ENCODE data around the gene MRAS. TPM values are rescaled to one million over a fixed set of nuclear protein-coding genes. Genes with fewer than 3 reads are reported as not detected.

MRAS gene
- total and polyA plus RNA-seq, 2 of the 13 experiments (the other 11 are each of a cell fraction or from before 2014, with no cell fraction given) = 8.8 to 36.2 TPM

DNA sequence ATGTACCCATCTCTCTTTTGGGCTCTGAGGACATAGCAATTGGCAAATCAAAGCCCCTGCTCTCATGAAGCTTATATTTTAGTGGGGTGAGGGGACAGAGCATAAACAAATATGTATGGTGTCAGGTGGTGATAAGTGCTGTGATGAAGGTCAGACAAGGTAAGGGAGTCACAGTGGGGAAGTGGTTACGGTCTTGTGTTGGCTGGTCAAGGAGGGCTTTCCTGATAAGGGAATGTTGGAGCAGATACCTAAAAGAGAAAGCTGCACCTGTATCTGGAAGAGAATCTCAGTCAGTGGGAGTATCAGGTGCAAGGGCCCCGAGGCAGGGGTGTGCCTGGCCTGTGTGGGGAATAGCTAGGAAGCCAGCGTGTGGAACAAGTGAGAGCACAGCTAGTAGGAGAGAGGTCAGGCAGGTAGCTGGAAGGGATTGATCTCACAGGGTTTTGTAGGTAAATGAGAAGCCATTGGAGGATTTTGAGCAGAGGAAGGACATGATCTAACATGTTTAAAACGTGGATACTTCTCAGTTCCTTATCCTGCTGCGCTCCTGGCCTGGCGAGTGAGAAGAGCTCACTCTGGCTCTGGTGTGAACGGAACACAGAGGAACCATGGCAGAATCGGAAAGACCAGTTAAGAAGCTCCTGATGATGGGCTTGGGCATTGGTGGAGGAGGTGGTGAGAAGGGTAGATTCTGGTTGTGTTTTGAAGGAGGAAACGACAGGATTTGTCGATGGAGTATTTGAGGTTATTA is 35.5 kb downstream of the MRAS start:
- ATAC-seq = no peak
- no peak overlapping the region for H3K9ac ChIP-seq (ENCODE audit: insufficient read depth, low read depth, low read length)
- H3K27ac ChIP-seq (ENCODE audit: extremely low read length, insufficient read depth, low read length) = no peak overlapping the region
- H3K9me3 ChIP-seq (ENCODE audit: low read length) = no peaks in the 10 kb centered on the region
- CTCF ChIA-PET (ENCODE audit: low intra/inter-chr PET ratio, low total read pairs) = no interaction called here
- DNase-seq (ENCODE audit: low spot score) = no peak
- H4K20me1 ChIP-seq (ENCODE audit: insufficient read depth, low read length) = no peaks in the 10 kb centered on the region
- no peak overlapping the region for H3K4me3 ChIP-seq (replicated peaks in 1 of 3; ENCODE audit: insufficient read depth in 1 of 3, low read depth in 2 of 3, low read length in 3 of 3)
- H3K4me2 ChIP-seq (ENCODE audit: low read depth, low read length) = no peak overlapping the region
- H3K27me3 ChIP-seq (ENCODE audit: control insufficient read depth in 1 of 2, insufficient read depth in 2 of 2, low read length in 2 of 2) = no peaks in the 10 kb centered on the region
- POLR2A ChIA-PET = no interaction called here
- H3K79me2 ChIP-seq (ENCODE audit: insufficient read depth, low read length) = no peaks in the 10 kb centered on the region
- no peak for TF ChIP-seq ZNF598 (CRISPR knock-in tag; IDR thresholded peaks at IDR 0.05; ENCODE audit: borderline replicate concordance)
- no peak for TF ChIP-seq ZNF562 (CRISPR knock-in tag; IDR thresholded peaks at IDR 0.05; ENCODE audit: borderline replicate concordance)
- TF ChIP-seq MAFF (IDR thresholded peaks at IDR 0.05; ENCODE audit: low read depth, low read length) = no peak
- no peak for TF ChIP-seq RELA (CRISPR knock-in tag; IDR thresholded peaks at IDR 0.05)
- no peak for TF ChIP-seq JDP2 (CRISPR knock-in tag; IDR thresholded peaks at IDR 0.05; ENCODE audit: borderline replicate concordance)
- no peak for TF ChIP-seq EED (CRISPR knock-in tag; IDR thresholded peaks at IDR 0.05)
- TF ChIP-seq, protein P1, sequence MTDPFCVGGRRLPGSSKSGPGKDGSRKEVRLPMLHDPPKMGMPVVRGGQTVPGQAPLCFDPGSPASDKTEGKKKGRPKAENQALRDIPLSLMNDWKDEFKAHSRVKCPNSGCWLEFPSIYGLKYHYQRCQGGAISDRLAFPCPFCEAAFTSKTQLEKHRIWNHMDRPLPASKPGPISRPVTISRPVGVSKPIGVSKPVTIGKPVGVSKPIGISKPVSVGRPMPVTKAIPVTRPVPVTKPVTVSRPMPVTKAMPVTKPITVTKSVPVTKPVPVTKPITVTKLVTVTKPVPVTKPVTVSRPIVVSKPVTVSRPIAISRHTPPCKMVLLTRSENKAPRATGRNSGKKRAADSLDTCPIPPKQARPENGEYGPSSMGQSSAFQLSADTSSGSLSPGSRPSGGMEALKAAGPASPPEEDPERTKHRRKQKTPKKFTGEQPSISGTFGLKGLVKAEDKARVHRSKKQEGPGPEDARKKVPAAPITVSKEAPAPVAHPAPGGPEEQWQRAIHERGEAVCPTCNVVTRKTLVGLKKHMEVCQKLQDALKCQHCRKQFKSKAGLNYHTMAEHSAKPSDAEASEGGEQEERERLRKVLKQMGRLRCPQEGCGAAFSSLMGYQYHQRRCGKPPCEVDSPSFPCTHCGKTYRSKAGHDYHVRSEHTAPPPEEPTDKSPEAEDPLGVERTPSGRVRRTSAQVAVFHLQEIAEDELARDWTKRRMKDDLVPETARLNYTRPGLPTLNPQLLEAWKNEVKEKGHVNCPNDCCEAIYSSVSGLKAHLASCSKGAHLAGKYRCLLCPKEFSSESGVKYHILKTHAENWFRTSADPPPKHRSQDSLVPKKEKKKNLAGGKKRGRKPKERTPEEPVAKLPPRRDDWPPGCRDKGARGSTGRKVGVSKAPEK (CRISPR knock-in tag; IDR thresholded peaks at IDR 0.05; ENCODE audit: borderline replicate concordance) = no peak
- no peak for TF ChIP-seq ZNF737 (CRISPR knock-in tag; IDR thresholded peaks at IDR 0.05; ENCODE audit: borderline replicate concordance)
- TF ChIP-seq ZSCAN30 (CRISPR knock-in tag; IDR thresholded peaks at IDR 0.05) = no peak
- TF ChIP-seq, protein P2, sequence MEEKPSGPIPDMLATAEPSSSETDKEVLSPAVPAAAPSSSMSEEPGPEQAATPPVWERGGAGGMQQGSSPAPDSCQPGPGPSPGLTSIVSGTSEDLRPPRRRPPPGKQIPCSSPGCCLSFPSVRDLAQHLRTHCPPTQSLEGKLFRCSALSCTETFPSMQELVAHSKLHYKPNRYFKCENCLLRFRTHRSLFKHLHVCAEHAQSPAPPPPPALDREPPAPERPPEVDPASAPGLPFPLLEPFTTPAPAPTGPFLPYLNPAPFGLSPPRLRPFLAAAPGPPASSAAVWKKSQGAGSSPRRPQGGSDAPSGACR (CRISPR knock-in tag; IDR thresholded peaks at IDR 0.05) = no peak
- TF ChIP-seq ZZZ3 (CRISPR knock-in tag; IDR thresholded peaks at IDR 0.05; ENCODE audit: borderline replicate concordance) = no peak
- TF ChIP-seq ZHX2 (IDR thresholded peaks at IDR 0.05; ENCODE audit: low read depth) = no peak
- no peak for TF ChIP-seq ZHX2 (CRISPR knock-in tag; IDR thresholded peaks at IDR 0.05; ENCODE audit: borderline replicate concordance)
- no peak for TF ChIP-seq ZMYM2 (CRISPR knock-in tag; IDR thresholded peaks at IDR 0.05)
- WGBS (ENCODE audit: low lambda C conversion rate) = 93% methylated on average over 10 of the region's 10 CpGs
- peaks cover 32% of the 10 kb centered on the region for H3K4me1 ChIP-seq (ENCODE audit: insufficient read depth, low read length)
- no TSS peak for BruUV-seq (replicated peaks)
- no peak overlapping the region for H2AFZ ChIP-seq (ENCODE audit: low read length)
- no peak for FAIRE-seq
- in situ Hi-C loops (cut with HindIII; ENCODE audit: extremely low pct_ligation_motif_present, low pct_unique_long_range_greater_than_20kb) = no loop called here
- intact Hi-C loops (cut with micrococcal nuclease; ENCODE audit: unreplicated experiment) = no loop called here
- H3K36me3 ChIP-seq (replicated peaks in 1 of 2; ENCODE audit: control insufficient read depth in 1 of 2, insufficient read depth in 2 of 2, low read length in 2 of 2) = 0 out of 5 replicates have a peak, but pooled peaks cover 0 to 3% of the 10 kb centered on the region in 2 experiments
